NCI-H2196 treated with DMSO at 0.1 percent for 48 hours (cell line): Measurements from ENCODE around the gene ATP2C2.

Experiments
- DNase-seq: peaks from one replicate; lab custom pipeline; 2025; ENCODE audit not compliant: unreplicated experiment; lab: John Stamatoyannopoulos, UW

The ATP2C2 gene

DNA sequence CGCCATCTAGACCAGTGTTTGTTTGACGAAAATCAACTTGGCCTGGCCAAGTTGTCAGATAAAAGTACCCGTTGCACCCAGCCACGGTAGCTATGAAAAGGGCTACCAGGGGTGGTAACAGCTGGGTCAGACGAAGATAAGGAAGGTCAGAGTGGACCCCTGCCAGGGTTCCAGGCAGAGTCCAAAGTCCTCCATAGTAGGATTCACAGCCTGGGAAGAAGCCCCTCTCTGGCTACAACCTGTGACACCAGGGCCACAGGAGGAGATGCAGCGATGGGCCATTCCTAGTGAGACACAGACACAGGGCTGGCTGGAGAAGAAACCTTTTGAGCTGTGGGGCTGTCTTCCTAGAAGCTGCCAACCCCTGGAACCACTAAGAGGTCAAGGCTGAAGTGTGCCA is 96.8 kb downstream of the ATP2C2 start:
- no peak for DNase-seq

DNA sequence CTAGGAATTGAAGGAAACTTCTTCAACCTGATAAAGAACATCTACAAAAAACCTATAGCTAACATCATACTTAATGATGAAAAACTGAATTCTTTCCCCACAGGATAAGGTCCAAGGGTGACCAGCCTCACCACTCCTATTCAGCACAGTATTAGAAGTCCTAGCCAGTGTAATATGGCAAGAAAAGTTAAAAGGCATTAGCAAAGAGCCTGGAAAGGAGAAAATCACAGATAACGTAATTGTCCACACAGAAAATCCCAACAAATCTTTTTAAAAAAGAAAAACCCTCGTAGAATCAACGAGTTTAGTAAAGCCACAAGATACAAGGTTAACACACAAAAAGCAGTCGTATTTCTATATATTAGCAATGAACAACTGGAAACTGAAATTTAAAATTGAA is 98.4 kb downstream of the ATP2C2 start:
- no peak for DNase-seq

DNA sequence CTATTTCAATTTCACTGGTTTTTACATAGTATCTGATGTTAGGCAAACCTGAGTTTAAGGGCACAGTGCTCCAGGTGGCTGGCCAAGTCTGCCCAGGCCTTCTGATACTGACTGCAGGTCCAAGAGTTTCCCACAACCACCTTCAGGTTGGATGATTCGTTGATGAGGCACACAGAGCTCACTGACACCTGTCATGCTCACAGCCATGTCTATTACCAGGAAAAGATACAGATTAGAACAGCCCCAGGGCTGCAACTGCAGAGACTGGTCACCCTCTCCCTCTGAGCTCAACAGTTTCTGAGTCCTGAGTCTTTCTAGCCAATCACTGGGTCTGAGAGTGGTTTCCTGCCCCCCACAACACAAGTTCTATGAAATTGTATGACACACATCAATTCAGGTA is 98.9 kb downstream of the ATP2C2 start:
- DNase-seq: no peak

DNA sequence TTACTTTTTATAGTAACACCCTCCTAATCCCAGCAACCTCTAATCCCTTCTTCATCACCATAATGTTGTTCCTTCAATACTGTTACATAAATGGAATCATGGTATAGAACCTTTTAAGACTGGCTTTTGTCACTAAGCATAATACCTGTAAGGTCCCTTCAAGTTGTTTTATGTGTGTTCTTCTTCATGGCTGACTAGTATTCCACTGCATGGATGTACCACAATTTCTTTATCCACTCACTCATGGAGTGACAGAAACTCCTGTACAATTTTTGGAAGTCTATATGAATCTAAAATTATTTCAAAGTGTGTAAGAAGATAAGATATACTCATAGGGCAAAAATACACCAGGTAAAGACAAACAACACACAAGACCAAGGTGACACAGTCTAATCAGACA is 99.4 kb downstream of the ATP2C2 start:
- DNase-seq: no peak

DNA sequence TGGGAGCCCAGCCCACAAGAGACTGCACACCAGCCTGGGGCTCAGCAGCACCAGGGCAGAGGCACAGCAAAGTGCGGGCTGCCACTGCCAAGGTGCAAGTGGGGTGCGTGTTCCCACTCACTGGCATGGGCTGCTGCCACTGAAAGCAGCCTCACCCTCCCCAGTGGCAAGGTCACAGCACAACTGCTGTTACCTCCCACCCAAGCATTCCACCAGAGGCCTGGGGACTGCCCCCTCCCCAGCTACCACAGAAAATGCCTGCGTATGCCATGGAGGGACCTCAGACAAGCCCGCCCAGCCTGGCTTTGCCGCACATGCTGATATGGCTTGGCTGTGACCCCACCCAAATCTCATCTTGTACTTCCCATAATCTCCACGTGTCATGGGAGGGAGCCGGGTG is 103.0 kb downstream of the ATP2C2 start:
- DNase-seq: no peak

DNA sequence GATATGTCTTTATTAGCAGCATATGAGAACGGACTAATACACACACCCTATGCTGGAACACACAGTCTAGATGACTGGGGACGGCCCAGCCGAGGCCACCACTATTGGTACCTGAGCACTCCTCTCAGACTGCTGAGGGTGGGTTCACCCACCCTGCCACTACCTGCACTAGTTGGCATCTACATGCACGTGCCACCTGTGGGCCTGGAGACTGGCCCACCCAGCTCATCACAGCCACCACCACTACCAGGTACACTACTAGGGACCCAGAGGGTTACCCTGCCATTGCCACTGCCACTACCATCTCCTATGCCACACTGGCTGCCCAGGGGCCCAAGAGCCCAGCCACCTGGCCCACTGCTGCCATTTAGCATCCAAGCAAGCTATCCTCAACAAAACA is 103.6 kb downstream of the ATP2C2 start:
- DNase-seq: no peak

DNA sequence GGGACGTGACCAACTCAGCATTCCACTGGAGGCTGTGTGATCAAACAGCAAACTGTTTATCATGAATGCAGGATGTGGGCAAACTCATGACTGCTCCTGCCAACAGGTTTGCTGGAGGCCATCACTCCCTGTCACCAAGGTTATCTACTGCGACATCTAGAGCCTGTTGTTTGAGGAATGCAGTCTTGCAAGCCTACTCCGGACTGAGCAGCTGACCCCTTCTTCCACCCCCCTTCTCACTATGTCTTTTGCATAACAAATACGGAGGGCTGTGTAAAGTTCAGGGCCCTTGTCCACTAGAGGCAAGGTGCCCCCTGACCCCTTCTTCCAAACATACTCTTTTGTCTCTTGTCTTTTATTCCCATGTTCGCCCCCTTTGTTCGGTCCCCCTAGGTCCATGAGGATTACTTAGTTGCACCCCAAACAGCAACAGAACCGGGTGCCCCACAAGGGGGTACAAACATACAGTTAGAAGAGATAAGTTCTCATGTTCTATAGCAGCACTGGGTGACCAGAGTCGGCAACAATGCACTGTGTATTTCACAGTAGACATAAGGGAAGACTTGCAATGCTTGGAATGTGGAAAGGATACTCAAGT is 107.4 kb downstream of the ATP2C2 start:
- no peak for DNase-seq

DNA sequence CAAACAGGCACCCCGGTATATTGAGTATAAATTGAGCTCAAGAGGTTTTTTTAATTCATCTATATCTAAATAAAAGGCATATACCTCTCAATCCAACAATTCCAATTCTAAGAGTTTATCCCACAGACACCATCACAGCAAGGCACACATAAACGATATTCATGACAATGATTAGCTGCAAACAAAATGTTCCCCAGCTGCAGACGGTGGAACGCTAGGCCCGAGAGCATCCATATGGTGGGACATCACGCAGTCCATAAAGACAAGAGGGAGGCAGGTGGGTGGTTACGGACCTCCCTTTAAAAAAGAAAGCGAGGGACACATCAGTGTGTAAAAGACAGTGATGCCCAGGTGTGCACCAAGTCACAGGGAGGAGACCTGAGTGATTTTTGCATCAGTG is 108.1 kb downstream of the ATP2C2 start:
- DNase-seq: no peak

DNA sequence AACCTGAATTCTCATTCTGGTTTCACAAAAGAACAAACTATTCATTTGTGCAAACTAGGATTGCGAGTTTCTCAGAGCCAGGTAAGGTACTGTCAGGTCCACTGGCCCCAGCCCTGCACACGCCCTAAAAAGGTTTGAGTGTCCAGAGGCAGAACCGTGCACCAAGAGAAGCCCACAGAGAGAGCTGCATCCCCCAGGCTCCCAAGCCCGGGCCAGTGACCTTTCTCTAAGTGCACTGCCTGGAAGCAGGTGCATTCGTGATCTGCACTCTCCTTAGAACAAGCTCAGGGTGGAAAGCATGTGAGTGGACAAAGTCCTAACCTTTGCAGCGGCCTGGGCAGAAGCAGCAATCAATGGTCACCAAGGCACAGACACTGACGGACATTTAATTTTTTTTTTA is 109.3 kb downstream of the ATP2C2 start:
- DNase-seq: no peak

DNA sequence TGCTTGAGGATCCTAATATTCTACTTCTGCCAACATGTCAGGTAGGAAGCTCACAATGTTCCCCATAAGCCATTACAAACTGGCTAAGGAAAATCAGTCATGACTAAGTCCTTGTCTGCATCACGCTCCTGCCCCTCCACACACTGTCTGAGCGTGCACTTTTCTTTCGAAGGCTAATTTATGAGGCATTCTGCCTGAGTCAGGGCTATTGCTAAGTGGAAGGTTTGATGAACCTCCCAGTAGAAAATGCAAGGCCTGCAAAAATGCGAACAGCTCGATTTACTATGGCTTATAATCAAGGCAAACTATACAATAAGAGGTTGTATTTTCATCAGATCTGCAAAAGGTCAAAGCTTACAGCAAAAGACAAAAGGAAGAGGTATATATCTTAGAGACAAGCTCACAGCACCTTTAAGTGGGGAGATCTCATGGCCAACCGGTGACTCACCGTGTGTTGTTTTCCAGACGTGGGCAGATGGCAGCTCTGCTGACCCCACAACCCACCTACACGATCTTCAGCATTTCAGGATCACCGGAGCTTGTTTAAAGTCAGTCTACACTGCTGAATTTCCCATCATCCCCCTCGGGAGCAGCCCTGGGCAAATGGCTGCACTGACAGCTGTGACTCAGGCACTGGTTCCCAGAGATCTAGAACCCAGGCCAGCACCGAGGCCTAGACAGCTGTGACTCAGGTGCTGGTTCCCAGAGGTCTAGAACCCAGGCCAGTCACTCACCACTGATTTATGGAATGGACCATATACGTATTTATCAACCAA is 110.0 kb downstream of the ATP2C2 start:
- no peak for DNase-seq

DNA sequence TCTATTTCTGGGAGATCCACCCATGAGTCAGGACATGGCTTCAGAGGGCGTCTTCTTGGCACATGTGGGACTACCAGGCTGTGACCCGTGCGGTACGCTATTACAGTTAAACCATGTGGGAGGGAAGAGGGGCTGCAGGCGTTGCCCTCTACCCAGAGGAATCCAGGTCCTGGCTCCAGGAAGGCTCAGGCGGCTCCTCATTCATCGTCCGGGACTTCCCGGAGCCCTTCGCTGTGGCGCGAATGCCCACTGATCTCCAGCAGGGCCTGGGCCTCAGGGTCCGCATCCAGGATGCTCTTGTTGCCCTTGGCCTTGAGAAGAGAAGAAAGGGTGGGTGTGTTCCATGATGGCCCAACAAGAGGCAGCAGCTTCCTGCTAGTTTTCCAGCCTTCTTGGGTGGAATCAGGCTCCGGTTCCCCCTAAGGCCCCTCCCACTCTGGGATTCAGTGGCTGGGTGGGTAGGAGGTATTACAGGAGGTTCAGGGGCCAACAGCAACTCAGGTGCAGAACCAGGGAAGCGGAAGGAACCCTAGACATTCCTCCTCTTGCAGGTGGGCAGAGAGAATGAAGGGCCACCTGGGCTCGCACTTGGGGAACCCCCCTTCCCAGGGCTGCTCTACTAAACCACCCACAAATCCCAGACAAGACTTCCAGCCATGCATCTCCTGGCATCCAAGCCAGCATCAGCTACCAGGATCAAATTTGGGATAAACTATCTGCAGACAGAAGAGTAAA is 111.5 kb downstream of the ATP2C2 start:
- no peak for DNase-seq

DNA sequence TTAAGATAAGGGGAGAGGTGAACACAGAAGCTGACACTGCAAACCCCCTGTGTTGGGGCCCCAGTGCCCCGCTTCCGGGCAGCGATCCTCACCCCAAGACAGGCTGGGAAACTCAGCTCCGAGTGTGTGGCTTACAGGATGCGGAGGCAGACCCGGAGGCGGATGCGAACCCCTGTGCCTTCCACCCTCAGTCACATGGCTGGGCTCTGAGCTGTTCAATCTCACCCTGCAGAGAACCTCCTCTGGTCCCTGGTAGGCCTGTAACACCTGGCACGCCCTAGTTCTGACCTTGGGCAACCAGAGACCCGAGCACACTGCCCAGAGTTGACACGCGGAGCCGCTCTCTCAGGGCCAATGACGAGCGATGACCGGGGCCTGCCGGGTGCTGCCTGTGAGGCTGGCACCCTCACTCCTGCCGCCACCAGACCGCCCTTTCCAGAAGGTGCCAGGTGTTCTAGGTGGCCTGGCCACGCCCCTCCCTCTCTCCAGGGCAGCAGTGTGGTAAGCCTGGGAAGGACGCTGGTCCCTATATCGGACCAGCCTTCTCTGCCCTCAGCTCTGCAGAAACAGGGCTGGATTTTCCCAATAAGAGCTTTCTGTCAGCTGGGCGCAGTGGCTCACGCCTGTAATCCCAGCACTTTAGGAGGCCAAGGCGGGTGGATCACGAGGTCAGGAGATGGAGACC is 112.9 kb downstream of the ATP2C2 start:
- DNase-seq: no peak

DNA sequence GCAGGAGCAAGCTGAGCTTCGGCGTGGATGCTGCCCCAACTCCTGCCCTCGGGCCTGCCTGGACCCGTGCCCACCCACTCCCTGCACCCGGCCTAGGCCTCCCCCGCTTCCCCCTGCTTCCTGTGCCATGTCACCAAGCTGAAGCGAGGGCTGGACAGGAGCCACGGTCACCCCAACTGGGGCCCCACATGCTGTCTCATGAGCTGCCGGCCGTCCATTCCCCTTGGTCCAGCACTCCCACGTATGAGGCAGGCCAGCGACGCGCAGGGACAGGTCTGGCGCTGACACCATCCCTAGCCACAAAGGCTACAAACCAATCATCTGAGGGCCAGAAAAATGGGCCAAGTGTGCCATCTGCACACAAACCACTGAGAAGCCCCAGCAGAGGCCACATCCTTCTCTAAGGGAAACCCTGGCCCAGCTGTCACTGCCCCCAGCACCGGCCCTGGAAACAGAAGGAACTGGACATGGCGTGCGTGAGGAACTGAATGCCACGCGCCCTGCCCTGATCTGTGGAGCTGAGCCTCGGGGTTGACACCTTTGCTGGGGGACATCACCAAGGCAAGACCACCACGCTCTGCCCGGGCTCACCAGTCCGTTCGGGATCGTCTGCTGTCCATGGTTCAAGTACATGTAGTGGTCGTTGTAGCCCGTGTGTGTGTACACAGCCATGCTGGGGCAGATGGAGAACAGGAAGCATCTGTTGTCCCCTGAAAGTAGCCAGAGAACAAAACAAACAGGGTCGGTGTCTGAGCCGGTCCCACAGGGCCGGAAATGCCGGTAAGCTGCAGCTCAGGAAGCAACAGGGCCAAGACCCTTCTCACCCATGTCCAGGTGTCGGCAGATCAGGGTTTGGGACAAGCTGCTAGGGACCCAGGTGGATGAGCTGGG is 113.9 kb downstream of the ATP2C2 start:
- DNase-seq: no peak

DNA sequence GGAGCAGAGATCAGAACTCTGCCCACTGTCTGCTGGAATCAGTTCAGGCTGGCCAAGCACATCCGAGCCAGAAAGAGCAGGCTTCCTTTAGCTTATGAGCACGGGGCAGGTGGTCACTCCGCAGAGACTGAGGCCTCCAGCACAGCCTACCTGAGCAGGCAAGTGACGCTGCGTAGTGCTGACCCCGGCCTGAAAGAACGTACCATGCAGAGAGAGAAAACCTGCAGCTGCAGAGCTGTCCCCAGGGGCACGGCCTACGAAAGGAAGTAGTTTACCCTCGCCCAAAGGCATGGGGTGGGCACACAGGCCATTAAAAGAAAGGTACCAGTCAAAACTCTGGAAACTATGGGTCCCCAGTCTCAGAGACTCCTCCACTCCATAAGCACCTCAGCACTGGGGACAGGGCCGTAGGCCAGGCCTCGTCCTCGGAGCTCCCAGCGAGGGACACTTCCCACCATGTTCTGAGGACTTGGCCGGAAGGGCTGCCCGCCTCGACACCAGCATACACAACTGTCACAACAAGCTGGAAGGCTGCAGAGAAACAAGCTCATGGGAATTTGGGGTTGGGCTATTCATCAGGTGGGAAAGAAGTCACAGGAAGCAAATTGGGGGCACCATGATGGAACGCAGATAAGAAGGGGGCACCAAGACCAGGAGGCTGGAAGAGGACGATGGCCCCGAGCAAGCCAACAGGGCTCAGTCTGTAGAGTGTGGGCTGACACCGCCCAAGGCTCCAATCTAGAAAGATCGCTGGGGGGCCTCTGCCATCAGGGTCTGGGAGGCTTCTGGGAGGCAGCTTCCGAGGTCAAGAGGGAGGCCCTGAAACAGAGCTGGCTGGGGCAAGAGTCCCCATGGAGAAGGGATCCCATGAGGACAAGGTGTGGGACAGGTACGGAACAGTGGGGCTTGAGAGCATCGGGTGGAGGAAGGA is 114.9 kb downstream of the ATP2C2 start:
- no peak for DNase-seq

DNA sequence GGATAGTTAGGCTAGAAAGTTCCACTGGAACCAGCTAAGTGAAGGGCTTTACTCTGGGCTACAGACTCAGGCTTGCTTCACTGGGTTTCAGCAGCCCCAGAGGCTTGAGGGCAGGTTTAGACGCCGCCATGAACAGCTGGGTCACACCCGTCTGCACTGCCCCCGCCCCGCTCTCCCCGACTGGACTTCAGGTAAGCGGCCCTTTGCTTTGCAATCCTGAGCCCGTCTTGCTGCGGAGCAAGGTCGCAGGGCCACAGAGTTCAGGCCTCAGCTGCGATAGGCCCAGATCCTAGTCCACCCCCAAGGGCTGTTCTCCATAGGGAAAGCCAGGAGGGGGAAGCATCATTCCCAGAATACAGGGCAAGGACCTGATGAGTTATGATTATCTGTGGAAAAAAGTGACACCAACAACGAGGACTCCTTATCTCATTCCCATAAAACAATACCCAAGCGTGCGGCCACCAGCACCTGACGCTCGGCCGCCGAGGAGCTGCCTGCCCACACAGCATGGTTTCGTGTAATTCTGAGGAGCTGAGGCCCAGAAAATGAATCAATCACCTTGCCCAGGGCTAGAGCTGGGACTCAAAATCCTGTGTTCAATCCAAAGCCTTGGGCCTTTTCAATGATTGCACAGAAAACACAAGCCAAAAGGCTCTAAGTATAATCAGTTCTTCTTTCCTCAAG is 115.7 kb downstream of the ATP2C2 start:
- DNase-seq: no peak

DNA sequence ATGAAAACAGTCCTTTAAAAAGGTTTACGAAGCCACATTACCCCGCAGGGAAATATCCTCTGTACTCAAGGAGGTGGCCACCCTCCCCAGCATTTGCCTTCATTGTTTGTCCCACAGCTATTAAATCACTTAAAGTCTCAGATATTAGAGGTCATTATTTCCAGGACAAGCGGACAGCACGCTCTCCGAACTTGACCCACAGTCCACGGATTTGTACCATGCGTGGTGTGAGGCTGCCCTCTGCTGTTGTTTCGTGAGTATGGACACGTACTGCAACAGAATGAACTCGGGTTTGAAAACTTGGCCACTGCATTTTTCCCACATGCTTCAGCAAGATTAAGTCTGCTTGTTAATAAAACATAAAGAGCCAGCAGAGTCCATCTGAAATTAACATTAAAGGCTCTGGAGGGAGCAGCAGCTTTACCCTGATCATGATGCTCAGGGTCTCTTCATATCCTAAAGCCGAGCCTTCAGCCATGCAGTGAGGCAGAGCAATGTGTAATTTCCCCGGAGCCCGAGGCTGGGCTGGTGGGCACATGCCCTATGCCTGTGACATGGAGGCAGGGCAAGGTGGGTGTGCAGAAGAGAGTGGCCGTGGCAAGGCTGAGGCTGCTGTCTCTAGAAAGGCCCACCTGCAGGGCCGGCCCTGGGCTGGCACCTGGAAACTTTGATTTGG is 116.4 kb downstream of the ATP2C2 start:
- DNase-seq: no peak

DNA sequence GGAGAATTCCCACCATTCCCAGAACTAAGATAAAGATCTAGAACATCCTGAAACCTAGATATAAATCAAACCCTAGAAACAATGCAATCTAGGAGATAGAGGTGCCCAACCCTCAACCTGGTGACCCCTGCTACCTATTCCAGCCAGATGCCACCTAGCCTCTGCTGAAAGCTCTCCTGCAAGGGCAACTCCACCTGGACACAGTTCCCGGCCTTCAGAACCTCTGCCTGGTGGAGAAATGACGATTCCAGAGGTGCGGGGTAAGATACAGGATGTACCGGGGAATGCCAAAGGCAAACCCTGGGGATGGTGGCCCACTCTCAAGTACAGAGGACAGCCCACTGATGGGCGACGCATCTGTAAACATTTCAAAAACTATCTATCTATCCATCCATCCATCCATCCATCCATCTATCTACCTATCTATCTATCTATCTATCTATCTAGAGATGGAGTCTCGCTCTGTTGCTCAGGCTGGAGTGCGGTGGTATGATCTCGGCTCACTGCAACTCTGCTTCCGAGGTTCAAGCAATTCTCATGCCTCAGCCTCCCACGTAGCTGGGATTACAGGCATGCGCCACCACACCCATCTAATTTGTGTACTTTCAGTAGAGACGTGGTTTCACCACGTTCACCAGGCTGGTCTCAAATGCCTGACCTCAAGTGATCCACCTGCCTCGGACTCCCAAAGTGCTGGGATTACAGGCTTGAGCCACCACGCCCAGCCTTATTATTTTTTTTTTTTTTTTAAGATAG is 117.1 kb downstream of the ATP2C2 start:
- no peak for DNase-seq

DNA sequence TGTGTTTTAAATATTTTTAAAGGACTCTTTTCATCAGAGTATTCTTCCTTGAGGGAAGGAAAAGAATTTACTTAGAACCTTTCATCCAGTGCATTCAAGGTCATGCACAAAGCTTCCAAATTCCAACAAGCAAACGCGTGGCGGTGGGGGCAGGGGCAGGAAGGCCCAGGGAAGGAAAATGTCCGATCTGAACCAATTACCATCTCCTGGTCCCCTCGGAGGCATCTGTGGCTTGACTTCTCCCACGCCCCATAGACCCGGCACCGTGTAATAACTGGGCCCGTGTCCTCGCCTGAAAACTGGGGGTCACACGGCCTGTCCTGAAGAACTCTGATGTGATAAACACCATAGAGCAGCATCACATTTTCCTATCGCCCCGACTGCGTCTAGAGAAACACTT is 117.8 kb downstream of the ATP2C2 start:
- no peak for DNase-seq
